Skeletal muscle tissue (tissue), 4 donors: ENCODE measurements around the gene GLT8D2. TPM values are rescaled to one million over a fixed set of nuclear protein-coding genes. Genes with fewer than 3 reads are reported as not detected.

ENCODE experiments used
- H3K27ac ChIP-seq: one replicate; pipeline ENCODE4 v1.7.0; 2013; ENCODE audit warnings: mild to moderate bottlenecking, low read depth, low read length, inconsistent platforms
- H3K27me3 ChIP-seq, 3 donors: one replicate each; pipeline ENCODE4 v1.7.0; 2013; ENCODE audit warnings: low read length in 3 of 3; ENCODE audit not compliant: control insufficient read depth in 3 of 3, insufficient read depth in 3 of 3
- H3K36me3 ChIP-seq, 3 donors: one replicate each; pipeline ENCODE4 v1.7.0; 2013; ENCODE audit warnings: low read length in 3 of 3; ENCODE audit not compliant: control insufficient read depth in 3 of 3, insufficient read depth in 3 of 3
- H3K4me1 ChIP-seq, 3 donors: one replicate each; pipeline ENCODE4 v1.7.0; 2013; ENCODE audit warnings: low read length in 3 of 3, mild to moderate bottlenecking in 3 of 3; ENCODE audit not compliant: control insufficient read depth in 3 of 3, insufficient read depth in 3 of 3
- H3K4me3 ChIP-seq, 3 donors: one replicate each; pipeline ENCODE4 v1.7.0; 2013; ENCODE audit warnings: low read length in 3 of 3
- H3K9ac ChIP-seq, 3 donors: one replicate each; pipeline ENCODE4 v1.7.0; 2013; ENCODE audit warnings: low read length in 3 of 3, mild to moderate bottlenecking in 3 of 3, moderate library complexity in 2 of 3, low read depth in 1 of 3
- H3K9me3 ChIP-seq, 3 donors: one replicate each; pipeline ENCODE4 v1.7.0; 2013; ENCODE audit warnings: low read length in 3 of 3; ENCODE audit not compliant: control insufficient read depth in 3 of 3
- total RNA-seq: library from RNA; depleted of rRNA; stranded (reverse); fragments of >200 nt; gene quantifications from one replicate; pipeline ENCODE4 v1.2.3, GENCODE V29; 2014
- donor health status: Osteomylitis.

Gene GLT8D2
- total RNA-seq, 1 donor from 2014 or later, result 36.5 TPM

- Histone ChIP-seq H3K27me3 (no peaks in the 10 kb centered on the region), H3K4me1 (peaks cover 4 to 13% (median 6%) of the 10 kb centered on the region in 3 donors), H3K27ac (peak overlapping the region; percentile 14), H3K9ac (no peak overlapping the region), H3K4me3 (no peak overlapping the region), H3K9me3 (no peaks in the 10 kb centered on the region), H3K36me3 (peaks cover 0 to 10% (median 0%) of the 10 kb centered on the region in 3 donors)
Measured at GRCh38 chr12:104010606-104011169, 39.3 kb downstream of the GLT8D2 start.

GRCh38 chr12:104010121-104010520 lies 39.9 kb downstream of the GLT8D2 start:
- Histone ChIP-seq H3K27ac (no peak overlapping the region), H3K9me3 (no peaks in the 10 kb centered on the region), H3K9ac (no peak overlapping the region), H3K27me3 (no peaks in the 10 kb centered on the region), H3K36me3 (peaks cover 0 to 10% (median 0%) of the 10 kb centered on the region in 3 donors), H3K4me3 (no peak overlapping the region), H3K4me1 (peaks cover 4 to 13% (median 6%) of the 10 kb centered on the region in 3 donors)

DNA sequence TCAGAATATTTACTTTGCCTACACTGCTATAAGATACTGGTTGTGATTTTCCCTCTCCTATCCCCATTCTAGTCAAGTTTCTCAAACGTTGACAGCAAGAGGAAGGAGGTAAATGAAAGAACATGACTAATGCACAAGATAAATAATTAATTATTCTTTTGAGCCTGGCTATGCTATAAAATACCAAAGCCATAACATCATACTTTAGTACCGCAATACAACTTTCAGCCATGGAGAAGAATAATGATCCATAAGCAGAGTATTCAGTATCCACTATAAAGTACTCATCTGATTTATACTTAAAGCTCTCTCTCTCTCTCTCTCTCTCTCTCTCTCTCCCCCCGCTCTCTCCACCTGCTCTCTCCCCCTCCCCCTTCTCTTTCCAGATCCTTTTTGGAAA lies 43.1 kb downstream of the GLT8D2 start:
- Histone ChIP-seq H3K27ac (no peak overlapping the region), H3K4me1 (peaks cover 4 to 13% (median 6%) of the 10 kb centered on the region in 3 donors), H3K9me3 (no peaks in the 10 kb centered on the region), H3K4me3 (no peak overlapping the region), H3K9ac (no peak overlapping the region), H3K27me3 (no peaks in the 10 kb centered on the region), H3K36me3 (no peaks in the 10 kb centered on the region)

- no peak overlapping the region for H3K27ac ChIP-seq
- peaks cover 0 to 2% (median 0%) of the 10 kb centered on the region in 3 donors for H3K27me3 ChIP-seq
- H3K9ac ChIP-seq, result no peak overlapping the region
- no peak overlapping the region for H3K4me3 ChIP-seq
- no peaks in the 10 kb centered on the region for H3K36me3 ChIP-seq
- no peaks in the 10 kb centered on the region for H3K9me3 ChIP-seq
- no peaks in the 10 kb centered on the region for H3K4me1 ChIP-seq
Measured at GRCh38 chr12:104003596-104003995, 46.4 kb downstream of the GLT8D2 start.

DNA sequence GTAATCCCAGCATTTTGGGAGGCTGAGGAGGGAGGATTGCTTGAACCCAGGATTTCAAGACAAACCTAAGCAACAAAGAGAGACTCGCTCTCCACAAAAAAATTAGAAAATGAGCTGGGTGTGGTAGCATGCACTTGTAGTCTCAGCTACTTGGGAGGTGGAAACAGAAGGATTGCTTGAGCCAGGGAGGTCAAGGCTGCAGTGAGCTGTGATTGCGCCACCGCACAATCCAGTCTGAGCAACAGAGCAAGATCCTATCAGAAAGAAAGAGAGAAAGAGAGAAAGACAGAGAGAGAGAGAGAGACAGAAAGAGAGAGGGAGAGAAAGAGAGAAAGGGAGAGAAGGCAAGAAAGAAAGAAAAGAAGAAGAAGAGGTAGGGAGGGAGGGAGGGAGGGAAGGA lies 47.3 kb downstream of the GLT8D2 start:
- peaks cover 0 to under 1% (median 0%) of the 10 kb centered on the region in 3 donors for H3K4me1 ChIP-seq
- H3K27me3 ChIP-seq, result peaks cover 0 to 3% (median 0%) of the 10 kb centered on the region in 3 donors
- H3K36me3 ChIP-seq, result no peaks in the 10 kb centered on the region
- H3K9me3 ChIP-seq, result no peaks in the 10 kb centered on the region
- no peak overlapping the region for H3K27ac ChIP-seq
- no peak overlapping the region for H3K9ac ChIP-seq
- no peak overlapping the region for H3K4me3 ChIP-seq

GRCh38 chr12:104000807-104001434 lies 49.1 kb downstream of the GLT8D2 start:
- Histone ChIP-seq H3K36me3 (no peaks in the 10 kb centered on the region), H3K9me3 (no peaks in the 10 kb centered on the region), H3K27ac (no peak overlapping the region), H3K4me1 (peaks cover 0 to 11% (median 6%) of the 10 kb centered on the region in 3 donors), H3K27me3 (peaks cover 0 to 3% (median 0%) of the 10 kb centered on the region in 3 donors), H3K9ac (no peak overlapping the region), H3K4me3 (no peak overlapping the region)

GRCh38 chr12:103998976-103999375 lies 51.0 kb downstream of the GLT8D2 start:
- peaks cover 0 to 3% (median 0%) of the 10 kb centered on the region in 3 donors for H3K27me3 ChIP-seq
- no peaks in the 10 kb centered on the region for H3K9me3 ChIP-seq
- H3K36me3 ChIP-seq, result no peaks in the 10 kb centered on the region
- H3K4me3 ChIP-seq, result no peak overlapping the region
- H3K9ac ChIP-seq, result no peak overlapping the region
- H3K27ac ChIP-seq, result no peak overlapping the region
- H3K4me1 ChIP-seq, result peaks cover 0 to 11% (median 6%) of the 10 kb centered on the region in 3 donors

DNA sequence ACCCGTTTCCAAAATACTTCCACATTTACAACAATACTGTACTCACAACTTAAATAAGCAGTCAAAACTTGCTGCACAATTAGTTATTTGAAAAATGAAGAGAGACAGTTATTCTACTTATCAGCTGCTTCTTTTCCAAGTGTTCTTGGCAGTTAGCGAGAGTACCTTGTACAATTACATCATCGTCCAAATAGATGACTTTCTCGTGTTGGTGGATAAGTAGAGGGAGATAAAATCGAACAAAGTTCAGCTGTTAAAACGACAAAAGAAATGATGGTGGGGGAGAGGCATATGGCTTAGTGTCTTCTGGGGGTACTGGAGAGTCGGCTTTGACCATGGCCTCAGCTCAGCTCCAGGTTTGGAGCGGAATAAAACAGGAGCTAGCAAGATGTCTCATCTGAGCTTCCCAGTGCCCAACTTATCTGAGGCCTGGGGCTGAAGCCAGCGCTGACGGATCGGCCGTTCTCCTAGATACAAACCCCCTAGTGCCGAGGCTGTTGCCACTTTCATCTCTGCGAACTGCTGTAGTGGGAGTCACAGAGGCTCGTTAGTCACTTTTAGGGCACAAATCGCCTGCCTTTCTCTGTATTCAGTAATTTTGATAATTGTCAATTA lies 52.6 kb downstream of the GLT8D2 start:
- H3K4me3 ChIP-seq, result no peak overlapping the region
- no peaks in the 10 kb centered on the region for H3K9me3 ChIP-seq
- no peaks in the 10 kb centered on the region for H3K36me3 ChIP-seq
- no peak overlapping the region for H3K9ac ChIP-seq
- peaks cover 0 to 3% (median 0%) of the 10 kb centered on the region in 3 donors for H3K27me3 ChIP-seq
- no peak overlapping the region for H3K27ac ChIP-seq
- H3K4me1 ChIP-seq, result peaks cover 0 to 11% (median 6%) of the 10 kb centered on the region in 3 donors

DNA sequence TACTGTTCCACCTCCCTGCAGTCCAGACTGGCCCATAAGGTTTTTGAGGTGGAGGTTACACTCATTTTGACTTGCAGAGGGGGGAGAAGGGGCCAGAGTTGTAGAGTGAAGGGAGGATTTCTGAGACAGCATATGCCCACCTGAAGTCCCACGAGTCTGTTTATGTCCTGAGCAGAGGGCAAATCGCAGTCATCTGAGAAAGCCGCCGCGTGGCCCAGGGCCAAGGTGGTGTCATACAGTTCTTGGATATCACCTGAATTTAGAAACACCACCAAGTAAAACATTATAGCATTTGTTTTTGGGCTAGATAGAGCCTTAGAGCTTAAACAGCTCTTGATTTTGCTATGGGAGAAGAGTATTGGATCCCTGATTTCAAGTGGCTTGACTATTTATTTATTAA lies 53.4 kb downstream of the GLT8D2 start:
- Histone ChIP-seq H3K27me3 (peaks cover 0 to 3% (median 0%) of the 10 kb centered on the region in 3 donors), H3K4me3 (no peak overlapping the region), H3K9ac (no peak overlapping the region), H3K4me1 (peaks cover 0 to 11% (median 6%) of the 10 kb centered on the region in 3 donors), H3K36me3 (no peaks in the 10 kb centered on the region), H3K9me3 (no peaks in the 10 kb centered on the region), H3K27ac (no peak overlapping the region)

GRCh38 chr12:103994235-103994634 lies 55.8 kb downstream of the GLT8D2 start:
- peaks cover 0 to 3% (median 2%) of the 10 kb centered on the region in 3 donors for H3K36me3 ChIP-seq
- no peak overlapping the region for H3K4me3 ChIP-seq
- peaks cover 0 to 11% (median 6%) of the 10 kb centered on the region in 3 donors for H3K4me1 ChIP-seq
- H3K9ac ChIP-seq, result no peak overlapping the region
- no peaks in the 10 kb centered on the region for H3K9me3 ChIP-seq
- H3K27me3 ChIP-seq, result peaks cover 0 to 3% (median 0%) of the 10 kb centered on the region in 3 donors
- H3K27ac ChIP-seq, result no peak overlapping the region
